Measurements from ENCODE around the gene PXMP4. TPM values are rescaled to one million over a fixed set of nuclear protein-coding genes. Genes with fewer than 3 reads are reported as not detected.

PXMP4 gene
- total RNA-seq, 4 donors from 2014 or later: 4.4 to 8.9 (median 6.8) TPM

DNA sequence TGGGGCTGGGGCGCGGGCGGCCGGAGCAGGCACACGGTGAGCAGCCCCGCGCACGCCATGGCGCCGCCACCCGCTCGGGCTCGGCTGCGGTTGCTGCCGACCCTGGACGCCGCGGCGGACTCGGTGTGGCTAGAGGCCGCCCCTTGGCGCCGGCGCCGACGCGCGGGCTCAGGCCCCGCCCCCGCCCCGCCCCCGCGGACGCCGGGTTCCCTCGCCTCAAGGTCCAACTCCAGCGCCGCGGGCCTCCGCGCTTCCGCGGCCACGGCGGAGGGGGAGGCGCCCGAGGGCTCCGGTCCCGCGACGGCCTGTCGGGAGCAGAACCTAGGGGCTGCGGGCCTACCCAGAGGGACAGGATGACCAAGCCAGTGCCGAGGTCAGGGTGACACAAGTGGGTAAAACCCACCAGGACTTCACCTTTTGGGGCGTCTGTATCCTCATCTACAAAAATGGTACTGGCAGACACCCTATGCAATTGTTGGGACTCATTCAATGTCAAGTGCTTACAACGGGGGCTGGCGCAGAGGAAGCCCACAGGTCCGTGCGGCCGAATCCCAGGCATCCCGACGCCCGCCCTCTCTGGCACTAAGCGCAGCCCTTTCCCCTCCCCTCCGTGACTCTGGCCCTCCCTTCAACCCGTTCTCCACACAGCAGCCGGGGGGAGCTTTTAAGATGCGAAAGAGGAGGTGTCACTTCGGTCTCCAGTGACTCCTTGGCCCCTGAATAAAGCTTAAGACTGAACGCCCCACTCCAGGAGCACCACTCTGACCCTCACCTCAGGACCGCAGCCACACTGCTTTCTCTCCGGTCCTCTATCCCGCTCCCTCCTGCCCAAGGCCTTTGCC is 45.6 kb downstream of the PXMP4 start, which contains the start of gene NECAB3:
TSS of gene NECAB3 (minus strand) at position 135 of the 842 bp plus-strand sequence. CDS start at position 59, 76 bp downstream.
- ATAC-seq: peak; percentile 88
- peaks cover 0 to 89% (median 42%) of the 10 kb centered on the region in 3 donors for H3K4me1 ChIP-seq
- no peaks in the 10 kb centered on the region for H3K9me3 ChIP-seq
- WGBS, 2 donors (ENCODE audit: low coverage in 1 of 2): 8 to 19% methylated on average over 2 to 6 of the region's 73 CpGs
- peaks cover 0 to 23% of the 10 kb centered on the region in 2 donors for H3K36me3 ChIP-seq
- no peaks in the 10 kb centered on the region for H3K27me3 ChIP-seq
- H3K4me3 ChIP-seq: peak within 1 kb of the TSS; percentile 56 to 90
- TF ChIP-seq POLR2AphosphoS5 (IDR thresholded peaks at IDR 0.05) (peak; percentile 36), POLR2A (IDR thresholded peaks at IDR 0.05) (peak; percentile 61 to 73), EP300 (IDR thresholded peaks at IDR 0.05) (no peak)
- TF ChIP-seq, protein P1, sequence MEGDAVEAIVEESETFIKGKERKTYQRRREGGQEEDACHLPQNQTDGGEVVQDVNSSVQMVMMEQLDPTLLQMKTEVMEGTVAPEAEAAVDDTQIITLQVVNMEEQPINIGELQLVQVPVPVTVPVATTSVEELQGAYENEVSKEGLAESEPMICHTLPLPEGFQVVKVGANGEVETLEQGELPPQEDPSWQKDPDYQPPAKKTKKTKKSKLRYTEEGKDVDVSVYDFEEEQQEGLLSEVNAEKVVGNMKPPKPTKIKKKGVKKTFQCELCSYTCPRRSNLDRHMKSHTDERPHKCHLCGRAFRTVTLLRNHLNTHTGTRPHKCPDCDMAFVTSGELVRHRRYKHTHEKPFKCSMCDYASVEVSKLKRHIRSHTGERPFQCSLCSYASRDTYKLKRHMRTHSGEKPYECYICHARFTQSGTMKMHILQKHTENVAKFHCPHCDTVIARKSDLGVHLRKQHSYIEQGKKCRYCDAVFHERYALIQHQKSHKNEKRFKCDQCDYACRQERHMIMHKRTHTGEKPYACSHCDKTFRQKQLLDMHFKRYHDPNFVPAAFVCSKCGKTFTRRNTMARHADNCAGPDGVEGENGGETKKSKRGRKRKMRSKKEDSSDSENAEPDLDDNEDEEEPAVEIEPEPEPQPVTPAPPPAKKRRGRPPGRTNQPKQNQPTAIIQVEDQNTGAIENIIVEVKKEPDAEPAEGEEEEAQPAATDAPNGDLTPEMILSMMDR (IDR thresholded peaks at IDR 0.05): peak in 2 of 4 experiments; percentile 2 to 8
- H3K27ac ChIP-seq: peak within 1 kb of the TSS; percentile 92 to 97 (median 94)

DNA sequence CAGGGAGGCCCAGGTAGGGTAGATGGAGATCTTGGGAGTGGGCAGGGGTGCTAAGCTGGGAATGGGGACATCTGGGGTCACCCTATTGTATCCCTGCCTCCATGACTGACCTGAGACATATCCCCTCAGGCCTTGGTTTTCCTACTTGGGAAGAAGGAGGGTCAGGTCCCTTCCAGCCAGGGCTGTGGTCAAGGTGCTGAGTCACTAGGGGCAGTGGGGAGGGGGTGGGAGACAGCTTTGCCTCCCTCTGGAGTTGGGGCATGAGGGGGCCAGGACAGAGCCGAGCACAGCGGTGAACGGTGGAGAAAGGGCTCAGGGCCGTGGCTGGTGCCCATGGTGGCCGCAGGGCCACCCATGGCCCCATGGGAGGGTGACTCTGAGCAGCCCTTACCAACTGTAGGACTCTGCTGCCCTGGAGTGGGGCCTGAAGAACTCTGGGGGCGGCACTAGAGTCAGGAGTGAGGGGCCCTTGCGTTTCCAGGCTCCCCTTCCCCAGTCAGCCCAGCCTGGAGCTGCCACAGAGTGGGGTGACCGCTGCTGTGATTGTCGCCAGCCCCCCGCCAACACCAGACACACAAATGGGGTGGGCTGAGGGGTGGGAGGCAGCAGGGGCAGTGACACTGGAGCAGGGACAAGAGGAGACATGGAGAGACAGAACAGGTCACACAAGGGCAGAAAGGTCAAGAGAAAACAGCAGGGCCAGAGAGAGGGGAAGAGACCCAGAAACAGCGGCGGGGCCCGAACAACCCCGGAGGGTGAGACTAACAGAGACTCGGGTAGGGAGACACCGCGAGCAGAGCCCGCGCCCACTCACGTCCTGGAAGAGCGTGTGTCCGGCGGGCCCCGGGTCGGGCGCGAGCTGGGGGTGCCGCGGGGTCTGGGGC is 46.5 kb downstream of the PXMP4 start:
- Histone ChIP-seq H3K4me3 (peak overlapping the region; percentile 56 to 90), H3K27ac (peak overlapping the region; percentile 68 to 97 (median 94)), H3K4me1 (peaks cover 0 to 92% (median 42%) of the 10 kb centered on the region in 3 donors), H3K9me3 (no peaks in the 10 kb centered on the region), H3K36me3 (peaks cover 0 to 31% of the 10 kb centered on the region in 2 donors), H3K27me3 (no peaks in the 10 kb centered on the region)
- ATAC-seq: no peak
- whole genome bisulfite sequencing, 2 donors (ENCODE audit: low coverage in 1 of 2): 4% methylated on average over 15 of the region's 29 CpGs; no CpG with 5 or more reads in 1 of the 2 donors
- TF ChIP-seq, protein P1 (IDR thresholded peaks at IDR 0.05): no peak
- TF ChIP-seq POLR2A (IDR thresholded peaks at IDR 0.05) (no peak), POLR2AphosphoS5 (IDR thresholded peaks at IDR 0.05) (no peak), EP300 (IDR thresholded peaks at IDR 0.05) (no peak)

DNA sequence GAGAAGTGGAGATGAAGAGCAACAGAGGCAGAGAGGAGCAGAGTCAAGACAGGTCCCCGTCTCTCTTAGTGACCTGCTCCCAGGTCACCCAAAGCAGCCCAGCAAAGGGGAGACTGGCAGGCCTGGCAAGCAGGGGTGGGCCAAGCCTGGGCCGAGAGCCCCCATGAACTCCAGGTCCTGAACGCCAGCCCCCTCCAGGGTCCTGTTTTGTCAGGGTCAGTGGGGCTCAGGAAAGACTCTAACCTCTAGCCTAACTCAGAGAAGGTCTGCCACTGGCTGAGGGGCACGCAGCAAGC is 47.0 kb downstream of the PXMP4 start:
- no CpG with 5 or more reads among the region's 4 CpGs for WGBS, 2 donors (ENCODE audit: low coverage in 1 of 2)
- Histone ChIP-seq H3K36me3 (peaks cover 0 to 36% of the 10 kb centered on the region in 2 donors), H3K4me1 (peaks cover 0 to 92% (median 45%) of the 10 kb centered on the region in 3 donors), H3K27me3 (no peaks in the 10 kb centered on the region), H3K4me3 (peak overlapping the region; percentile 56 to 90), H3K27ac (peak overlapping the region; percentile 68 to 97 (median 94)), H3K9me3 (no peaks in the 10 kb centered on the region)
- ATAC-seq: no peak
- TF ChIP-seq EP300 (IDR thresholded peaks at IDR 0.05) (no peak), POLR2A (IDR thresholded peaks at IDR 0.05) (no peak), POLR2AphosphoS5 (IDR thresholded peaks at IDR 0.05) (no peak)
- TF ChIP-seq, protein P1 (IDR thresholded peaks at IDR 0.05): no peak

DNA sequence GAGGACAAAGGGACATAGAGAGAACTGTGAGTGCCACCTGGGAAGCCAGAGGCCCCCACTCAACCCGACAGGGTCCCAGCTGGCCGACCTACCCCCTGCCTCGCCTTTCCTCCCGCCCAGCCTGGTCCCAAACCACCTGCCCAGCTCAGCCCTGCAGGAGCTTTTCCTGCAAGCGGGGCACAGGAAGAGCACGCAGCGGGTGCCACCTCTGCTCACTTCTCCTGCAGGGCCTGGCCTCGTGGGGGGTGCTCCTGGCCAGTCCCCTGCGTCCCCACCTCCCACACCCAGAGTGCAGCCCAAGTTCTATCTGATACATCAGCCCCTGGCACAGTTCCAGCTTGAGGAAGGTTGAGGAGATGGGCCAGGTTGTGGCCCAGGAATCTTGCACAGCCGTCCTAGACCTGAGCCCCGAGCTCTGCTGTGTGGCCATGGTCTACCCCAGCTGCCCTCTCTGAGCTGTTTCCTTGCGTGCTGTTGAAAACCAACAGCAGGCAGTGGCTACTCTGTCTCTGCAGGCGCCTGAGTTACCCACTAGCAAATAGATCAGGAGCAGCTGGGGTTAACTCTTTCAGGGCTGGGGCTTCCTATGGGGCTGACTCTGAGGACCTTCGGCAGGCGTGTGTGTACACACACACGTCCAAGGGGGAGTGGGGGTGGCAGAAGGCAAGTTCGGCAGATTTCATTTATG is 47.5 kb downstream of the PXMP4 start:
- Histone ChIP-seq H3K36me3 (peaks cover 0 to 36% of the 10 kb centered on the region in 2 donors), H3K4me3 (peak overlapping the region; percentile 56 to 90), H3K27me3 (no peaks in the 10 kb centered on the region), H3K9me3 (no peaks in the 10 kb centered on the region), H3K27ac (peak overlapping the region in 3 of 4 donors; percentile 93 to 97 (median 95)), H3K4me1 (peaks cover 0 to 95% (median 46%) of the 10 kb centered on the region in 3 donors)
- whole genome bisulfite sequencing, 2 donors (ENCODE audit: low coverage in 1 of 2): 25% methylated on average over 4 of the region's 17 CpGs; no CpG with 5 or more reads in 1 of the 2 donors
- ATAC-seq: no peak
- TF ChIP-seq POLR2AphosphoS5 (IDR thresholded peaks at IDR 0.05) (no peak), POLR2A (IDR thresholded peaks at IDR 0.05) (no peak), EP300 (IDR thresholded peaks at IDR 0.05) (no peak)
- TF ChIP-seq, protein P1 (IDR thresholded peaks at IDR 0.05): no peak

All from gastroesophageal sphincter (tissue), 4 donors.